Activated CD4-positive, alpha-beta memory T cell treated with anti-CD3 and anti-CD28 coated beads, Interleukin-2, amount 10 ng/mL, durations not matched to agents 7 days and 5 days (primary cell): ENCODE data around the gene RARG. TPM values are rescaled to one million over a fixed set of nuclear protein-coding genes. Genes with fewer than 3 reads are reported as not detected.

Experiments
- CTCF ChIA-PET: fragments of 350-600 bp; sonication (Branson Sonifier 250); formaldehyde crosslinking; loops from one replicate; lab custom pipeline; 2021; ENCODE audit warnings: antibody characterized with exemption, inconsistent platforms; lab: Charles Lee
- POLR2A ChIA-PET: fragments of 350-600 bp; sonication (Branson Sonifier 250); formaldehyde crosslinking; loops from one replicate; lab custom pipeline; 2021; ENCODE audit warnings: antibody characterized with exemption; lab: Charles Lee
- DNase-seq: peaks from one replicate; pipeline ENCODE4 v3.0.0-alpha.2; 2020
- H3K27ac Mint-ChIP-seq: one replicate; pipeline ENCODE4 v1.8.0; 2021; ENCODE audit warnings: mild to moderate bottlenecking, mixed read lengths
- H3K27me3 Mint-ChIP-seq: one replicate; pipeline ENCODE4 v1.8.0; 2021; ENCODE audit warnings: mixed read lengths
- H3K36me3 Mint-ChIP-seq: one replicate; pipeline ENCODE4 v1.8.0; 2021; ENCODE audit warnings: low read depth, mixed read lengths
- H3K4me1 Mint-ChIP-seq: one replicate; pipeline ENCODE4 v1.8.0; 2021; ENCODE audit warnings: mixed read lengths
- H3K4me3 Mint-ChIP-seq: one replicate; pipeline ENCODE4 v1.8.0; 2021; ENCODE audit warnings: mild to moderate bottlenecking, mixed read lengths
- H3K9me3 Mint-ChIP-seq: one replicate; pipeline ENCODE4 v1.8.0; 2021; ENCODE audit warnings: mixed read lengths
- total RNA-seq, 2 experiments: library from RNA; stranded (reverse); gene quantifications; one replicate each; pipeline ENCODE4 v1.2.3, GENCODE V29; 2021

Gene RARG
- total RNA-seq, 2 experiments from 2014 or later: 46.1 to 47.4 TPM

- H3K4me1 Mint-ChIP-seq: peaks cover 29% of the 10 kb centered on the region
- H3K27me3 Mint-ChIP-seq: peaks cover 21% of the 10 kb centered on the region
- ChIA-PET POLR2A (interaction anchor here (0.6 to 1.2 kb wide), 4 partner anchors 12 to 28 kb away, joined by 3 to 4 read pairs (median 4); partner anchors contain the start of gene ESPL1), CTCF (interaction anchor here (0.8 to 1.8 kb wide), 3 partner anchors 9 to 28 kb away, joined by 3 to 9 read pairs (median 4); no protein-coding TSS in a partner anchor)
- no peak overlapping the region for H3K4me3 Mint-ChIP-seq
- H3K9me3 Mint-ChIP-seq: no peaks in the 10 kb centered on the region
- H3K27ac Mint-ChIP-seq: no peak overlapping the region
- no peak for DNase-seq
- H3K36me3 Mint-ChIP-seq: no peaks in the 10 kb centered on the region
These were observed 7.7 kb upstream of the RARG start for GRCh38 chr12:53239643-53240258.

- Mint-ChIP-seq H3K4me3 (peak overlapping the region; percentile 2), H3K4me1 (peaks cover 50% of the 10 kb centered on the region), H3K9me3 (no peaks in the 10 kb centered on the region), H3K27me3 (peaks cover 7% of the 10 kb centered on the region), H3K36me3 (no peaks in the 10 kb centered on the region), H3K27ac (peak overlapping the region; percentile 75)
- ChIA-PET POLR2A (interaction anchor here (1.0 to 9.0 kb wide), 10 partner anchors 13 to 55 kb away, joined by 3 to 108 read pairs (median 6); partner anchors contain the start of genes CSAD, ESPL1, ITGB7 and ZNF740), CTCF (interaction anchor here (0.8 to 2.6 kb wide), 9 partner anchors 8 to 171 kb away, joined by 3 to 12 read pairs (median 4); partner anchors contain the start of gene ESPL1)
- peak; percentile 65 for DNase-seq
These were observed 4.6 kb upstream of the RARG start for GRCh38 chr12:53236443-53237111.

GRCh38 chr12:53235742-53236442 is 3.9 kb upstream of the RARG start:
- Mint-ChIP-seq H3K4me1 (peaks cover 57% of the 10 kb centered on the region), H3K4me3 (no peak overlapping the region), H3K27ac (peak overlapping the region; percentile 75), H3K9me3 (no peaks in the 10 kb centered on the region), H3K36me3 (no peaks in the 10 kb centered on the region), H3K27me3 (peaks cover 4% of the 10 kb centered on the region)
- ChIA-PET CTCF (interaction anchor here (0.8 to 2.6 kb wide), 9 partner anchors 9 to 170 kb away, joined by 3 to 12 read pairs (median 4); partner anchors contain the start of gene ESPL1), POLR2A (interaction anchor here (1.0 to 9.0 kb wide), 9 partner anchors 12 to 55 kb away, joined by 3 to 108 read pairs (median 6); partner anchors contain the start of genes CSAD, ESPL1, ITGB7 and ZNF740)
- DNase-seq: no peak

- H3K36me3 Mint-ChIP-seq: no peaks in the 10 kb centered on the region
- no peak for DNase-seq
- peaks cover 58% of the 10 kb centered on the region for H3K4me1 Mint-ChIP-seq
- peak overlapping the region; percentile 31 for H3K27ac Mint-ChIP-seq
- H3K4me3 Mint-ChIP-seq: no peak overlapping the region
- no peaks in the 10 kb centered on the region for H3K9me3 Mint-ChIP-seq
- ChIA-PET CTCF (interaction anchor here (1.1 to 1.6 kb wide), 2 partner anchors 16 to 25 kb away, joined by 3 to 4 read pairs; no protein-coding TSS in a partner anchor), POLR2A (interaction anchor here (1.2 to 9.0 kb wide), 6 partner anchors 12 to 33 kb away, joined by 3 to 108 read pairs (median 10); partner anchors contain the start of genes ESPL1 and ITGB7)
- peaks cover 4% of the 10 kb centered on the region for H3K27me3 Mint-ChIP-seq
These were observed 3.2 kb upstream of the RARG start for GRCh38 chr12:53235164-53235563.

DNA sequence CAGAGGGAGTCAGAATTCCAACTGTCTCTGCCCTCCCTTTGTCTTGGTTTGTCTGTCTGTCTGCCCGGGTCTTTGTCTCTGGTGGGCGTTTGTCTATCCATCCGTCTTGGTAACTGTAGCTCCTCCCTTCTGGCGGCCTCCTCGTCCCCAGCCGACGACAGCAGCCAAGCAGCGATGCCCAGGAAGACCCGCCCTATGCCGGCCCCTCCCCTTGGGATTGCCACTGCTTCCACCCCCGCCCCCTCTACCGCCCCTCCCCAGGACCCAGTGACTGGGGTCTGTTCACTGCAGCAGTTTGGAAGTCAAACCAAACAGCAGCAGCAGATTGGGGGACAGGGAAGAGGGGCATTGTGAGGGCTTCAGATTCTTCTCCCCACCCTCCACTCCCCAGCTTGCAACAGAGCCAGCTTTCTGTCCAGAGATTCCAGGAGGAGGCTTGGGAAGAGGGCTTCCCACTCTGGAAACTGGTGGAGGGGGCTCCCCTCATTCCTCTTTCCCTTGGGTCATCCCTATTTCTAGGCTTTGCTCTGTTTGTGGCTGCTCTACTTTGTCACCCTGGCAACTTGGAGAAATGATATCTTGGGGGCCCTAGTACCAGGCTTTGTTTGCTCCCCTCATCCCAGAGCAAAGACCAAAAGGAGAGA is 2.4 kb upstream of the RARG start:
- Mint-ChIP-seq H3K36me3 (no peaks in the 10 kb centered on the region), H3K9me3 (no peaks in the 10 kb centered on the region), H3K27ac (no peak overlapping the region), H3K4me3 (no peak overlapping the region), H3K4me1 (peaks cover 66% of the 10 kb centered on the region), H3K27me3 (no peaks in the 10 kb centered on the region)
- no peak for DNase-seq
- POLR2A ChIA-PET: interaction anchor here (1.2 to 9.0 kb wide), 3 partner anchors 11 to 22 kb away, joined by 3 to 108 read pairs (median 12); no protein-coding TSS in a partner anchor
- CTCF ChIA-PET: interaction anchor here (0.9 to 1.6 kb wide), 3 partner anchors 12 to 21 kb away, joined by 3 to 4 read pairs (median 3); no protein-coding TSS in a partner anchor

DNA sequence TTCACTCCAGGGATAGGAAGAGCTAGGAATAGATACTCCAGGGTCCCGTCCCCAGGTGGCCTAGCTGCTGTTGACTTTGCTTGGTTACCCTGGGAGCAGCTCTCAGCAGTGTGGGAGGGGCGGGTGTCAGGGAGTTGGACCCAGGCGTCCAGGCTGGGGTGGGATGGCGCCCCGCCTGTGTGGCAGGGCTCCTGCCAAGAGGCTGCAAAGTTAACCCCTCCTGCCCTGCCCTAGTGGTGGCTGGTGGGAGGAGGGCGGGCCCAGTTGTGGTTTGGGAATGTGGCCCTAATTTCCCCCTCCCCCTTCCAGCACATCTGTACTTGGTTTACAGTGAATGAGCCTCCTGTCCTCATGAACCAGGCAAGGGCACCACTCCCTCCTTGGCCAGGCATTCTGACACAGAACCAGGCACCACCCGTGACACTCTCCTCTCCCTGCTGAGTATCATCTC is 1.7 kb upstream of the RARG start:
- peak overlapping the region; percentile 79 for H3K27ac Mint-ChIP-seq
- peaks cover 70% of the 10 kb centered on the region for H3K4me1 Mint-ChIP-seq
- no peaks in the 10 kb centered on the region for H3K36me3 Mint-ChIP-seq
- CTCF ChIA-PET: interaction anchor here (0.9 to 1.5 kb wide), 7 partner anchors 10 to 35 kb away, joined by 3 to 5 read pairs (median 3); partner anchors contain the start of gene ESPL1
- POLR2A ChIA-PET: interaction anchor here (1.3 to 9.0 kb wide), 6 partner anchors 9 to 35 kb away, joined by 3 to 108 read pairs (median 6); no protein-coding TSS in a partner anchor
- DNase-seq: no peak
- H3K4me3 Mint-ChIP-seq: peak overlapping the region; percentile 15
- no peaks in the 10 kb centered on the region for H3K27me3 Mint-ChIP-seq
- no peaks in the 10 kb centered on the region for H3K9me3 Mint-ChIP-seq

DNA sequence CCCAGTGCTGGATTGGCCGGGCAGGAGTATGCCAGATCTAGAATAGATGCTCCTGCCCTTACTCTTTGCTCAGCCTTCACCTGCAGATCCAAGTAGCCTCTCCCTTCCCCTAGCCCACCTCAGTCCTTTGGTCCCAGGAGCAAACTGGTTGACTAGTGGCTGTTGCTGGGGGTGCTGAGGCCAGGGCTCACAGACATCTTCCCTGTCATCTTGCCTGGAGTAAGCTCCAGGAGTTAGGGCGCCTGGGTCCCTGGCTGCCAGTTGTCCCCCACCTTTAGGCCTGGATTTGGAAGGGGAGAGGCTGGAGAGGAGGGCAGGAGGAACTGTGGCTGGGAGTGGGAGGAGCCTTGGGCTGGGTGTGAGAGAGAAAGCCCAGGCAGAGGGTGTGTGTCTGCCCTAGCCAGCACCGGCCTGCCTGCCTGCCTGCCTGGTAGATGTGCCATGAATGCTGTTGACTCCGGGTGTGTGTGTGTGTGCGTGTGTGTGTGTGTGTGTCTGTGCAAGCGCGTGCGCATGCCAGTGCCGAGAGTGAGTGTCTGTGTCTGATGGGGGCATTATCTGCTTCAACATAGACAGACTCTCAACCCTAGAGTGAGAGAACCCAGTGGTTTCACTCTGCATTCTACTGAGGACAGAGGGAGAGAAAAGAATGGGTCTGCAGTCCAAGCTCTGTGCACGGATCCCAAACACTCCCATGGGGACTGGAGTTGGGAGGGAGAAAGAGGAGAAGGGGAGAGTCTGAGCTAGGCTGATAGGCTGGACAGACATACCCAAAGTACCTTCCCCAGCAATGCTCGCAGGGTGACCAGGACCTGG is 845 bp upstream of the RARG start:
- ChIA-PET POLR2A (interaction anchor here (1.1 to 9.0 kb wide), 6 partner anchors 10 to 35 kb away, joined by 3 to 108 read pairs (median 5); no protein-coding TSS in a partner anchor), CTCF (interaction anchor here (0.8 to 1.5 kb wide), 6 partner anchors 9 to 58 kb away, joined by 3 to 5 read pairs (median 4); partner anchors contain the start of gene ESPL1)
- Mint-ChIP-seq H3K4me3 (peak overlapping the region; percentile 83), H3K27ac (peak overlapping the region; percentile 79), H3K27me3 (no peaks in the 10 kb centered on the region), H3K9me3 (no peaks in the 10 kb centered on the region), H3K36me3 (no peaks in the 10 kb centered on the region), H3K4me1 (peaks cover 73% of the 10 kb centered on the region)
- peak; percentile 59 for DNase-seq

GRCh38 chr12:53231671-53231920 is 413 bp downstream of the RARG start:
- peaks cover 66% of the 10 kb centered on the region for H3K4me1 Mint-ChIP-seq
- peaks cover 6% of the 10 kb centered on the region for H3K36me3 Mint-ChIP-seq
- H3K27ac Mint-ChIP-seq: no peak overlapping the region
- no peaks in the 10 kb centered on the region for H3K27me3 Mint-ChIP-seq
- H3K4me3 Mint-ChIP-seq: peak overlapping the region; percentile 65
- POLR2A ChIA-PET: interaction anchor here (0.9 to 9.0 kb wide), 4 partner anchors 9 to 39 kb away, joined by 3 to 108 read pairs (median 6); no protein-coding TSS in a partner anchor
- H3K9me3 Mint-ChIP-seq: no peaks in the 10 kb centered on the region
- DNase-seq: no peak
- CTCF ChIA-PET: no interaction called here

- H3K4me1 Mint-ChIP-seq: peaks cover 61% of the 10 kb centered on the region
- no peaks in the 10 kb centered on the region for H3K27me3 Mint-ChIP-seq
- POLR2A ChIA-PET: interaction anchor here (0.9 to 9.0 kb wide), 2 partner anchors 12 to 41 kb away, joined by 3 to 108 read pairs; no protein-coding TSS in a partner anchor
- no peak overlapping the region for H3K27ac Mint-ChIP-seq
- CTCF ChIA-PET: no interaction called here
- H3K36me3 Mint-ChIP-seq: peaks cover 6% of the 10 kb centered on the region
- no peak for DNase-seq
- H3K9me3 Mint-ChIP-seq: no peaks in the 10 kb centered on the region
- peak overlapping the region; percentile 22 for H3K4me3 Mint-ChIP-seq
These were observed 1.7 kb downstream of the RARG start for GRCh38 chr12:53230108-53230845.

DNA sequence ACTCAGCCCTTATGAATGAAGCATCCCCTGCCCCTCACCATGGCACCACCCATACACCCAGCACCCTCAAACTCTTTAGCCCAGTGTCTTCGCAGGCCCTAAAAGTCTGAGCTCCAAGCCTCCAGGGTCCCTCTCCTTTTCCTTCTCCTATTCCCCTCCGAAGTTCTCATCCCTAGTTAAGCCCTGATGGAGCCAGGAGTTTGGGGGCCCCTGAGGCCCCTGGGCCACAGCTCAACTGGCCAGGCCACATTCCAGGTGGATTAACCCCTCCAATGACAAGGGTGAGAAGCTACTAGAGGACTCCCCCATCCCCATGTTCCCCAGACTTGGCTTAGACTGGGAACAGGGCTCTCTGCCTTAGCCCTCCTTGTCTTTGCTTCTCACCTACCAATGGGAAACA is 2.6 kb downstream of the RARG start:
- Mint-ChIP-seq H3K9me3 (no peaks in the 10 kb centered on the region), H3K27ac (no peak overlapping the region), H3K27me3 (no peaks in the 10 kb centered on the region), H3K4me3 (no peak overlapping the region), H3K36me3 (peaks cover 6% of the 10 kb centered on the region), H3K4me1 (peaks cover 62% of the 10 kb centered on the region)
- ChIA-PET CTCF (interaction anchor here (0.8 to 1.2 kb wide), 3 partner anchors 10 to 92 kb away, joined by 3 to 4 read pairs (median 4); partner anchors contain the start of gene AAAS), POLR2A (interaction anchor here (9.0 kb wide), 1 partner anchor 11 kb away, joined by 108 read pairs; no protein-coding TSS in a partner anchor)
- no peak for DNase-seq
